ENCODE measurements around the gene DAND5.
A peak's percentile ranks its signal among the peaks of the same experiment; 100 is the strongest.
"Not testable (repeated sequence)": the region's sequence is repeated elsewhere in the genome, so short reads cannot be mapped to it uniquely, and the experiment has no call there.

DAND5 gene

GRCh38 chr19:12967907-12968306, 1.5 kb upstream of the DAND5 start:
- no peak for DNase-seq

DNA sequence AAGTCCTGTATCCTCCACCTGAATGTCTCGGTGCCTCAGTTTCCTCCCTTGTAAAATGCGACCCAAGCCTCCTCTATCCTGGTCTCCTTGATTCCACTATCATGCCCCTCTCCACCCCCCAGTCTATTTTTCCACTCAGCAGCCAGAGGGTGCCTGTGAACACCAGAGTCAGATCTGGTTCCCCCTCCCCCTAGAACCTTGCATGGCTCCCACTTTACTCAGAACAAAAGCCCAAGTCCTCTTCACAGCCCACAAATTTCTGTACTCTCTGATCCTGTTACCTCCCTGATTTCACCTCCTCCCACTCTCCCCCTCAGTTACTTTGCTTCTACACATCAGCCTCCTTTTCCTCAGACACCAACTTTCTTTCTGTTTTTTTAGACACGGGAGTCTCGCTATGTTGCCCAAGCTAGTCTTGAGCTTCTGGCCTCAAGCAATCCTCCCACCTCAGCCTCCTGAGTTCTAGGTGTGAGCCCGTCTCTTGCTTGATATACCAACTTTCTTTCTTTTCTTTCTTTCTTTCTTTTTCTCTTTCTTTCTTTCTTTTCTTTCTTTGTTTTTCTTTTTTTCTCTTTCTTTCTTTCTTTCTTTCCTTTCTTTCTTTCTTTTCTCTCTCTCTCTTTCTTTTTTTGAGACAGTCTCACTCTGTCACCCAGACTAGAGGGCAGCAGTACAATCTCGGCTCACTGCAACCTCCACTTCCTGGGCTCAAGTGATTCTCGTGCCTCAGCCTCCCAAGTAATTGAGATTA, 869 bp downstream of the DAND5 start:
- DNase-seq = no peak

GRCh38 chr19:12973236-12973635, 3.9 kb downstream of the DAND5 start:
- no peak for DNase-seq

DNA sequence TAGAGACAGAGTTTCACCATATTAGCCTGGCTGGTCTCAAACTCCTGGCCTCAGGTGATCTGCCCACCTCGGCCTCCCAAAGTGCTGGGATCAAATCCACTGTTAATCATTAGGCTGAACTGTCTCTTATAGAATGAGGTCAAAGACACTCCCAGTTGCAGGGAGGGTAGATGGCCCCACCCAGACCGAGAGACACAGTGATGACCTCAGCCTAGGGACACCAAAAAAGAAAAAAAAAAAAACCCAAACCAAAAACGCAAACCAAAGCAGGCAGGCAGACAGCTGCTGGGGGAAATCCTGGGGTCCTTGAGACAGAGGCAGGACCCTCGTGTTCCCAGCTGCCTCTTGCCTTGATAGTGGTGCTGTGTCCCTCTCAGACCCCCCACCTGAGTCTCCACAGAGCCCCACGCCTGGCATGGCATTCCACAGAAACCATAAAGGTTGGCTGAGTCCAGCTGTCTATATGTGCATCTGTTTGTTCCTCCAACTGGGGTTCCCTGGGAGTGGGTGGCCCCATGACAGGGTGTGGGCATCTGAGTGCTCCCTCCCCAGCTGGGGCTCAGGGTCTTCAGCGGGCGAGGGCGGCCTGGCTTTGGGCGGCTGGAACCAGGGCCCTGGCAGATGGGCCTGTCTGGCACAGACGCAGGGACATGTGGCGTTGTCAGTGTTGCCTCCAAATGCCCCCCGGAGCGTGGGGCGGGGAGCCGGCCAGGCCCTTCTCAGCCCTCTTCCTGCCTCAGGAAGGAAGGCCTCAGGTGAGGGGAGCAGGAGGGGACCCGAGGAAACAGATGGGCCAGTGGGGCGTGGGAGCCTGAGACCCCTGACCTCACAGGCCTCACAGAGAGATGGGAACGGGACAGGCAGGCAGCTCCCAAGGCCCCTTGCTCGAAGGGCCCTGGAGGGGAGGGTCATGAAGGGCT, 5.2 kb downstream of the DAND5 start:
- DNase-seq = no peak

- no peak for DNase-seq
Measured at GRCh38 chr19:12975221-12975741, 5.9 kb downstream of the DAND5 start.

DNA sequence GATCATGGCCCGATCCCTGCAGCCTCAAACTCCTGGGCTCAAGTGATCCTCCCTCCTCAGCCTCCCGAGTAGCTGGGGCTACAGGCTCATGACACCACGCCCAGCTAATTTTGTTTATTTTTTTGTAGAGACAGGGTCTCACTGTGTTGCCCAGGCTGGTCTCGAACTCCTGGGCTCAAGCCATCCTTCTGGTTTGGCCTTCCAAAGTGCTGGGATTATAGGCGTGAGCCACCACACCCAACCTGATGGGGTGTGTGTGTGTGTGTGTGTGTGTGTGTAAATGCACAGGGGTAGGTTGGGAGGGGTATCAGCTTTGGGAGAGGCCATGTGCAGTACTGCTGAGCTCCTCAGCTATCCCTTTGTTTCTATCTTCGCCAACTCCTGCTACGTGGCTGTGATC, 6.7 kb downstream of the DAND5 start:
- not testable (repeated sequence) for DNase-seq

GRCh38 chr19:12979974-12980373, 10.6 kb downstream of the DAND5 start:
- DNase-seq = no peak

GRCh38 chr19:12982648-12983047, 13.3 kb downstream of the DAND5 start:
- no peak for DNase-seq

- no peak for DNase-seq
Measured at GRCh38 chr19:12983091-12983490, 13.7 kb downstream of the DAND5 start.

DNA sequence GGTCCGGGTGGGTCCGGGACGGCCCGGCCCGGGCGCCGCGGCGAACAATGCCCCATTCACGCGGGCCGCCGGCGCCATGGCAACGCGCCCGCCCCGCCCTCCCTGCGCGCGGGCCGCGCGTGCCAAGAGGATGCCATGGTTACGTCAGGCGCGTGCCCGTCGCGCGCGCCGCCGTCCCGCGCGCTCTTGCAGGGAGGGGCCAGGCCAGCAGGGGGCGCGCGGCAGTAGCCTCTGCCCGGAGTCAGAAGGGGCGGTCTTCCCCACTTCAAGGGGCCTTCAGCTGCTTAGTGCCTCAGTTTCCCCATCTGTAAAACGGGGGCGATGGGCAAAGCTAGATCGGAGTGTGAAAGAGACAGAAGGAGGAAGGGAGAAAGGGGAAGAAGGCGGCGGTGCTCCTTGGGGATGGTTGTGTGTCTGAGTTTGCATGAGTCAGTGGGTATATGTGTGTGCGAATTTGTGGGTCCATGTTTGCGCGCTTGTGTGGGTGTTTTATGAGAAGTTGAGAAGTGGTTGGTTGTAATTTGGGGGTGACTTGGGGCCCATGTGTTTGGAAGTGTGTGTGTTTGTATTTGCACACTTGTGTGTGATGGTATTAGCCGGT, 14.3 kb downstream of the DAND5 start:
- DNase-seq = peak; percentile 21

- DNase-seq = no peak
Measured at GRCh38 chr19:12984143-12984627, 14.8 kb downstream of the DAND5 start.

GRCh38 chr19:12984683-12985048, 15.3 kb downstream of the DAND5 start:
- DNase-seq = no peak

- no peak for DNase-seq
Measured at GRCh38 chr19:12985049-12985776, 15.8 kb downstream of the DAND5 start.

GRCh38 chr19:12986726-12987125, 17.4 kb downstream of the DAND5 start:
- no peak for DNase-seq

- no peak for DNase-seq
Measured at GRCh38 chr19:12987190-12987589, 17.8 kb downstream of the DAND5 start.

DNA sequence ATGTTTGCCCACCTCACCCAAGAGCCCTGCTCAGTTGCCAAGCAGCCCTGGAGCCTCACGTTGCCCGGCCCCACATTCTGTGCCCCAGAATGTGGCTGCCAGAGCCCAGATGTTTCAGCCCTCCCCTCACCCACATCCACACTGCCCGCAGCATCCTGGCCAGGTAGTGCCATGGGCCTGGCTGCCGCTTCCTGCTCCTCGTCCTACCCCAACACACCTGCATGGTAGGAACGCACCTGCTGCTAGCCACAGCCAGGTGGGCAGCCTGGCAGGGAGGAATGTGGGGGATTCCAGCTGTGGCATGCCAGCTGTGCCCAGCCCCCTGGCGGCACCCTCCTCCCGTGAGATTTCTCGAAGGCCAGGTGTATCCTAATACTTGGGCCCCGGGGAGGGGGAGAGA, 18.4 kb downstream of the DAND5 start:
- no peak for DNase-seq

- DNase-seq = no peak
Measured at GRCh38 chr19:12990431-12990830, 21.1 kb downstream of the DAND5 start.

DNA sequence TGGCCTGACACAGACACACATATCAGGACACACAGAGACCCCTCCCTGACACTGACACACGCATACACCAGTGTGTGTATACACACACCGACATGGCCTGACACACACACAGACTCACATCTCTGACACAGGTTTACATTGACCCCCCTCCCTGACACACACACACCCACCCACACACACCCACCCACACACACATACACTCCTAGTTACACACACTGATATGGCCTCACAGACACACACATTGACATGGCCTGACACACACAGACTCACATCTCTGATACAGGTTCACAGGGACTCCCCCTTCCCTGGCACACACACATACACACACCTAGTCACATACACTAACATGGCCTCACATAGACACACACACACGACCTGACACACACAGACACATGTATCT, 21.5 kb downstream of the DAND5 start:
- DNase-seq = no peak

DNA sequence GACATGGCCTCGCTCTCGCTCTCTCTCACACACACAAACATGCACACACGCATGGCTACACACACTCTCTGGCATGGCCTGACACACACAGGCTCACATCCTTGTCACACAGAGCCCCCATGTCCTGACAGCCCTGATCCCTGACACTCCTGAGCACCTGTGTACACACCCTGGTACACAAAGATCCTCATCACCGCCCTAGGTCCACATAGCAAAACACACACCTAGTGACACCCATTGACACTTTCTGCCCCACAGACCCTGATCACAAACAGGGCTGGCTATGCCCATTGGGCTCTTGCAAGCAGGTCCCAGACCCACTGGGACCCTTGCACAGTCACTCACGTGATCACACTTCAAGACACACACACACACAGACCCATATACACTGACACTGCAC, 21.9 kb downstream of the DAND5 start:
- no peak for DNase-seq

GRCh38 chr19:12992729-12993128, 23.4 kb downstream of the DAND5 start:
- no peak for DNase-seq

- no peak for DNase-seq
Measured at GRCh38 chr19:12993562-12993961, 24.2 kb downstream of the DAND5 start.

- DNase-seq = no peak
Measured at GRCh38 chr19:12994701-12995595, 25.6 kb downstream of the DAND5 start, which contains the start of gene NFIX. TSS of gene NFIX (plus strand) at chr19:12995475. CDS start at chr19:12995838, 363 bp downstream.
